ENCODE results near the gene CMSS1. TPM values are rescaled to one million over a fixed set of nuclear protein-coding genes. Genes with fewer than 3 reads are reported as not detected.

The CMSS1 gene
- polyA plus RNA-seq, 1 of the 3 experiments (the other 2 are of a cell fraction), result 9.1 TPM

GRCh38 chr3:100183608-100184125, 366.0 kb downstream of the CMSS1 start:
- no peak for TF ChIP-seq RAD21 (IDR thresholded peaks at IDR 0.05; ENCODE audit: low read length)
- TF ChIP-seq PBX3 (IDR thresholded peaks at IDR 0.05), result no peak
- no peak for TF ChIP-seq ZBTB33 (IDR thresholded peaks at IDR 0.05; ENCODE audit: borderline replicate concordance, low read depth)
- no peak for TF ChIP-seq POLR2AphosphoS5 (IDR thresholded peaks at IDR 0.05; ENCODE audit: low read depth, low read length)
- no peak for TF ChIP-seq YY1 (IDR thresholded peaks at IDR 0.05; ENCODE audit: low read depth)
- Histone ChIP-seq H3K9ac (no peak overlapping the region), H3K27ac (ENCODE audit: low read depth in 2 of 2, low read length in 1 of 2) (no peak overlapping the region), H3K79me2 (ENCODE audit: insufficient read depth) (no peaks in the 10 kb centered on the region), H3K4me1 (ENCODE audit: control insufficient read depth in 1 of 2, insufficient read depth in 2 of 2, low read depth in 1 of 2, low read length in 1 of 2) (peaks cover 0 to 5% of the 10 kb centered on the region in 2 experiments; a peak in 1 of 4 replicates), H3K27me3 (ENCODE audit: insufficient read depth) (no peaks in the 10 kb centered on the region), H3K9me3 (peaks cover 6% of the 10 kb centered on the region; the same call in 1 of the 2 replicates), H3K4me2 (no peak overlapping the region), H2AFZ (ENCODE audit: low read depth) (no peak overlapping the region), H3K4me3 (ENCODE audit: low read depth in 2 of 2, low read length in 1 of 2) (no peak overlapping the region), H3K36me3 (replicated peaks in 1 of 2; ENCODE audit: control insufficient read depth in 1 of 2, insufficient read depth in 2 of 2, low read length in 1 of 2) (no peaks in the 10 kb centered on the region), H4K20me1 (ENCODE audit: insufficient read depth) (no peaks in the 10 kb centered on the region), H3F3A (replicated peaks; ENCODE audit: insufficient read depth) (no peaks in the 10 kb centered on the region), H3K9me2 (no peaks in the 10 kb centered on the region)
- ChIA-PET CTCF (interaction anchor here (1.1 kb wide), 1 partner anchor 71 kb away, joined by 3 read pairs; no protein-coding TSS in a partner anchor), POLR2A (no interaction called here)
- WGBS (ENCODE audit: low lambda C conversion rate), result 100% methylated on average over 1 of the region's 1 CpG
- no peak for DNase-seq

DNA sequence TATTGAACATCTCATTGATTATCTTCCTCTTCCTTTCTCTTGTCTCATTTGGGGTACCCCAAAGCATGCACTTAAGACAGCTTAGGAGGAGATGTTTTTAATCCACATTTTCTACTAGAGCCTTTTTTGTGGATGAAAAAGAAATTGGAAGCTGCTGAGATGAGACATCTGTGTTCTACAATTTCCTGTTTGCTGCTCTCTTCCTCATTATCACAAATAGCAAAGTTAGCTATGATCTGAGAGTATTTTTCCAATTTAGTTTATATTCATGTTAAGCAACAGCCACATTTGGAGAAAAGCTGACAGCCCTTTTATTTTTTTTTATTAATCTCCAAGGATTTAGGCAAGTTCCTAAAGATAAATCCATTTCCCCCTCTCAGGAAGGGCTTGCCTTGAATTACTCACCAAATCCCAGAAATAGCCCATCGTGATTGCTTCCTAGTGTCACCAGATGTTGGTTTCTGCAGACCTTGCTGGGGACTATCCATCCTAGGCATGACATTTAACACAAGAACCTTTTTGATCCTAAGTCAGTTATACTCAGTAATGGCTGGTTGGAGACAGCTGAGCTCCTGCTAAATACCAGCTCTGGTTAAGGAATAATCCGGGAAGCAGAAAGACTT, 367.4 kb downstream of the CMSS1 start:
- H3K9me2 ChIP-seq, result no peaks in the 10 kb centered on the region
- peaks cover 0 to 5% of the 10 kb centered on the region in 2 experiments; a peak in 1 of 4 replicates for H3K4me1 ChIP-seq (ENCODE audit: control insufficient read depth in 1 of 2, insufficient read depth in 2 of 2, low read depth in 1 of 2, low read length in 1 of 2)
- ChIA-PET POLR2A (no interaction called here), CTCF (interaction anchor here (0.6 to 1.4 kb wide), 2 partner anchors 9 to 26 kb away, joined by 3 to 4 read pairs; no protein-coding TSS in a partner anchor)
- 72% methylated on average over 2 of the region's 2 CpGs for WGBS (ENCODE audit: low lambda C conversion rate)
- no peak overlapping the region for H2AFZ ChIP-seq (ENCODE audit: low read depth)
- no peak for DNase-seq
- no peaks in the 10 kb centered on the region for H4K20me1 ChIP-seq (ENCODE audit: insufficient read depth)
- H3K27me3 ChIP-seq (ENCODE audit: insufficient read depth), result no peaks in the 10 kb centered on the region
- no peaks in the 10 kb centered on the region for H3K36me3 ChIP-seq (replicated peaks in 1 of 2; ENCODE audit: control insufficient read depth in 1 of 2, insufficient read depth in 2 of 2, low read length in 1 of 2)
- H3K27ac ChIP-seq (ENCODE audit: low read depth in 2 of 2, low read length in 1 of 2), result no peak overlapping the region
- H3K9me3 ChIP-seq, result no peaks in the 10 kb centered on the region
- H3F3A ChIP-seq (replicated peaks; ENCODE audit: insufficient read depth), result no peaks in the 10 kb centered on the region
- TF ChIP-seq, protein P1, sequence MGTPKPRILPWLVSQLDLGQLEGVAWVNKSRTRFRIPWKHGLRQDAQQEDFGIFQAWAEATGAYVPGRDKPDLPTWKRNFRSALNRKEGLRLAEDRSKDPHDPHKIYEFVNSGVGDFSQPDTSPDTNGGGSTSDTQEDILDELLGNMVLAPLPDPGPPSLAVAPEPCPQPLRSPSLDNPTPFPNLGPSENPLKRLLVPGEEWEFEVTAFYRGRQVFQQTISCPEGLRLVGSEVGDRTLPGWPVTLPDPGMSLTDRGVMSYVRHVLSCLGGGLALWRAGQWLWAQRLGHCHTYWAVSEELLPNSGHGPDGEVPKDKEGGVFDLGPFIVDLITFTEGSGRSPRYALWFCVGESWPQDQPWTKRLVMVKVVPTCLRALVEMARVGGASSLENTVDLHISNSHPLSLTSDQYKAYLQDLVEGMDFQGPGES (IDR thresholded peaks at IDR 0.05; ENCODE audit: low read depth, low read length), result no peak
- no peak for TF ChIP-seq CTCF (IDR thresholded peaks at IDR 0.05)
- no peaks in the 10 kb centered on the region for H3K79me2 ChIP-seq (ENCODE audit: insufficient read depth)
- no peak overlapping the region for H3K9ac ChIP-seq
- no peak overlapping the region for H3K4me2 ChIP-seq
- H3K4me3 ChIP-seq (ENCODE audit: low read depth in 2 of 2, low read length in 1 of 2), result no peak overlapping the region

All from SK-N-SH (cell line).